NCI-H146 (cell line): Measurements from ENCODE around the gene PRDM8.
A peak's percentile ranks its signal among the peaks of the same experiment; 100 is the strongest.

Experiments used
- DNase-seq: peaks from one replicate; lab custom pipeline; 2025; lab: John Stamatoyannopoulos, UW

The PRDM8 gene

GRCh38 chr4:80201252-80202151 is 4.2 kb downstream of the PRDM8 start:
- DNase-seq, result peak; percentile 74

DNA sequence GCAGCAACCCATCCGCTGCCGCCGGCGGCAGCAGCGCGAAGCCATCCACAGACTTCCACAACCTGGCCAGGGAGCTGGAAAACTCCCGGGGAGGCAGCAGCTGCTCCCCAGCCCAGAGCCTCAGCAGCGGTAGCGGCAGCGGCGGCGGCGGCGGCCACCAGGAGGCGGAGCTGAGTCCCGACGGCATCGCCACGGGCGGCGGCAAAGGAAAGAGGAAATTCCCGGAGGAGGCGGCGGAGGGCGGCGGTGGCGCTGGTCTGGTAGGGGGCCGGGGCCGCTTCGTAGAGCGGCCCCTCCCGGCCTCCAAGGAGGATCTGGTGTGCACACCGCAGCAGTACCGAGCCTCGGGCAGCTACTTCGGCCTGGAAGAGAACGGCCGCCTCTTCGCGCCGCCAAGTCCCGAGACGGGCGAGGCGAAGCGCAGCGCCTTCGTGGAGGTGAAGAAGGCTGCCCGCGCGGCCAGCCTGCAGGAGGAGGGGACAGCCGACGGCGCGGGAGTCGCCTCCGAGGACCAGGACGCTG is 4.9 kb downstream of the PRDM8 start:
- peak; percentile 83 for DNase-seq

DNA sequence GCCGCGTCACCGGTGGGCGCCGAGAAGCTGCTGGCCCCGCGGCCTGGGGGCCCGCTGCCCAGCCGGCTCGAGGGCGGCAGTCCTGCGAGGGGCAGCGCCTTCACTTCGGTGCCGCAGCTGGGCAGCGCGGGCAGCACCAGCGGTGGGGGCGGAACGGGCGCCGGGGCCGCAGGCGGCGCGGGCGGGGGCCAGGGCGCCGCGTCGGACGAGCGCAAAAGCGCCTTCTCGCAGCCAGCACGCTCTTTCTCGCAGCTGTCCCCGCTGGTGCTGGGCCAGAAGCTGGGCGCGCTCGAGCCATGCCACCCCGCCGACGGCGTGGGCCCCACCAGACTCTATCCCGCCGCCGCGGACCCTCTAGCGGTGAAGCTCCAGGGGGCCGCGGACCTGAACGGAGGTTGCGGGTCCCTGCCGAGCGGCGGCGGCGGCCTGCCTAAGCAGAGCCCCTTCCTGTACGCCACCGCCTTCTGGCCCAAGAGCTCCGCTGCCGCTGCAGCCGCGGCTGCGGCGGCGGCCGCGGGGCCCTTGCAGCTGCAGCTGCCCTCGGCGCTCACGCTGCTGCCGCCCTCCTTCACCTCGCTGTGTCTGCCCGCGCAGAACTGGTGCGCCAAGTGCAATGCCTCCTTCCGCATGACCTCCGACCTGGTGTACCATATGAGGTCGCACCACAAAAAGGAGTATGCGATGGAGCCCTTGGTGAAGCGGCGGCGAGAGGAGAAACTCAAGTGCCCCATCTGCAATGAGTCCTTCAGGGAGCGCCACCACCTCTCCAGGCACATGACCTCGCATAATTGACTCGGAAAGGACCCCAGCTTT is 5.6 kb downstream of the PRDM8 start:
- peak; percentile 78 for DNase-seq

GRCh38 chr4:80204433-80205011 is 7.2 kb downstream of the PRDM8 start:
- no peak for DNase-seq

- DNase-seq, result no peak
These were observed 8.8 kb downstream of the PRDM8 start for GRCh38 chr4:80206111-80206510.

DNA sequence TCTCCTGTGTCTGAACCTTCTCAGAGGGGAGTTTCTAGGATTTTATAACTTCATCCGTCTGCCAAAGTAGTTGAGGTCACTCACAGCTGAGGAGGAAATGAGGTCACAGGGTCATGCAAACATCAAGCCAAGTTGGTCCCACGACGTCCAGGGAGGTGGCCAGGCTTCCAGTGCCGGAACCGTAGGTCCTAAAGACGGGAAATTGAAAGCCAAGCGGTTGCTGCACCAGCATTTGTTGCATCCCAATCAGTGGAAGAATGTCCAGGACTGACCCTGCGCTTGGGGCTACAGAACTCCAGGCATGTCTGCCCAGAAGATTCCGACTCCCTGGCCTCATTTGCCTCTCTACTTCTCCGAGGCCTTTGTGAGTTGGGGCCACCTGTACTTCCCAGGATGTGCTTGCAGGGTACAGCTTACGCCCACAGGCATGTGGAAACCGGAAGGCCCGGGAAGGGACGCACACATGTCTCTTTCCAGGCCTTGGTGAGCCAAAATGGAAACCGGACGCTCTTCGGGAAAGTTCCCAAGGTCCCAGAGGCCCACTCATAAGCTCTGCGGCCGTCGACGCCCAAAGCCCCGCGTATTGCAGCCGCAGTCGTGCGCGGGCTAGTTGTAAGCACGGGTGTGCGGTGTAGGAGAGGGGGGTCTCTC is 9.3 kb downstream of the PRDM8 start:
- DNase-seq, result no peak

- DNase-seq, result no peak
These were observed 9.9 kb downstream of the PRDM8 start for GRCh38 chr4:80207172-80207583.

DNA sequence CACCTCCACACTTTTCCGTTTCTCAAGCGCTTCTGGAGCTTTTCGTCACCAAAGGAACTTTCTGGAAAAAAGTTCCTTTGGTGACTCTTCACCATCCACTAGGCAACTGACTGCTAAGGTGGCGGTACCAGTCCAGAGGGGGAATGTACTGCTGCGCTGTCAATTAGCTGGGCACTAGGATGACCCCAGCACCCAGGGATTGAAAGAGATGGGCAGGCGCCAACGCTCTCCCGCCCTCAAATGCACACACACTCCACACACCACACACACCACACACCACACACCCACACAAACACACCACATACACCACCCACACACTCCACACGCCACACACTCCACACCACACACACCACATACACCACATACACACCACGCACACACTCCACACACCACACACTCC is 10.4 kb downstream of the PRDM8 start:
- no peak for DNase-seq

GRCh38 chr4:80208610-80209339 is 11.5 kb downstream of the PRDM8 start:
- no peak for DNase-seq

GRCh38 chr4:80209340-80209701 is 12.0 kb downstream of the PRDM8 start:
- no peak for DNase-seq

DNA sequence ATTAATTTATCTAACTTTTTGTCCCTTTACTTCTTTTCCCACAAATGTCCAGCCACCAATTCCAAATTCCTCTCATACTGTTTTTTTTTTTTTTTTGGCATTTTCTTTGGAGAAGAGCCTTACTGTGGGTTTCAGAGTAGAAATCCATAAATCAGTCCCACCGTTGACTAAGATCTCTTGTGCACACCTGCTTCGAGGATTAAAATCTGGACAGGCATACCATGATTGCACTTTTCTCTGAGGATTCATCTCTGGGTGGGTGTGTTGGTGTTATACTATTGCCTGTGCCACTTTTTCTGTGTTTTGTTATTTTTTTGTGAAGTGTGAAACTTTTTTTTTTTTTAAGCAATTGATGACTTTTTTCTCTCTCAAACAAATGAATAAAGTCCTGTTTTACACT is 13.2 kb downstream of the PRDM8 start:
- DNase-seq, result no peak

- peak; percentile 42 for DNase-seq
These were observed 16.0 kb downstream of the PRDM8 start for GRCh38 chr4:80213117-80213815.

GRCh38 chr4:80215449-80216052 is 18.2 kb downstream of the PRDM8 start:
- DNase-seq, result peak; percentile 58

DNA sequence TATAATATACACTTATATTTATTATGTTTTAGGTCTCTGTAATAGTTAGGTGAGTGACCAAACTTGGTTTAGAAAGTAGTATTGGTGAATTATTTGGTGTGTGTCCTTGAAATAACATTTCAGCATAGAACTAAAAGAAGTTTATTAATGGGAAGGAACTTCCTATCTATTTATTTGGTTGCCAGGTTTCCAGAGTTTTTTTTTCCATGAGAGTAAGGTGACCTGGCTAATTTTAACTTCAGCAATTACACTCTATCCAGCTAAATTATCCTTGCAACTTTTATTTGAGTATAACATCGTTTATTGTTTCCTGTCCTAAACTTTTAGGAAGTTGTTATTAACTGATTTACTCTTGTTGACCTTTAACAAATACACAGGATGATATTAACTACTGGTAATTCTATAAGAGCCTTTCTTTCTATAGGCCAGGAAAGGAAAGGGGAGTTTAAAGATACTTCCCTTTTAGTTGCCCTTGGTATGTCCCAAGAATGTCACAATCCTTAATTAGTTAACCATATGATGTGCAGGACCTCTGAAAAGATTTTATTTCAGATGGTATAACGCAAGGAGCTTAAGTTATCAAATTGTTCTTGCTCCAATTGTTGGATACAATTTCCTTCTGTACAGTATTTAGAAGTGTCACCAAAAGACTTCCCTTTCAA is 18.9 kb downstream of the PRDM8 start:
- DNase-seq, result no peak

DNA sequence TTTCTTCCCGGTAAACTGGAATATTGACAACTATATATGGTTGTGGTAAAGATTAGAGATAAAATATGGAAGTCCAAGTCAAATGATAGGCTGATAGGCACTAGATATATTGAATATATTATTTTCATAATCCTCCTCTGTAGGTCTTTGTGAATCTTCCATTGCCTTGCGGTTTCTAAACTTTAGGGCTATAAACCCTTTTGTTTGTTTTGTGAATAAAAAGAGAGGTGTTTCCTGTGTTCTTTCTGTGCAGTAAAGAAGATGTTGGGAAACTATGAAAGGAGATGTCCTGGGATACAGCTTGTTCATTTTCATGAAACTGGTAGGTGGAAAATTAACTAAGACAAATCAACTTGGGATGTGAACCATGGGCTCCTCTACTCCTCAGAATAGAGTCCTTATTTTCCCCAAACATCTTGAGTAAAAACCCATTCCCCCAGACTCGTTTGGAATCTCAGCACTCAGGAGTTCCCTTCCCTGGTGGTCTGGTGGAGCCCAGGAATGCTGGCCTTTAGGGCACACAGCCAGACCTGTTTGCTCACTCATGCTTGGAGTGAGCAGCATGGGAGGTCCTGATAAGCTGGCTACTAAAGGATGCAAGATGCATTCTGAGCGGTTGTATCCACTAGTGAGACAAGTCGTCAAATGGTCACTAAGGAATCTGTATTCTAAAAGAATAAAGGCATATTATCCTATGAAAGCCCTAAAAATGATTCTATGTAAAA is 22.2 kb downstream of the PRDM8 start:
- no peak for DNase-seq

- DNase-seq, result no peak
These were observed 23.4 kb downstream of the PRDM8 start for GRCh38 chr4:80220711-80221110.

GRCh38 chr4:80221161-80221560 is 23.9 kb downstream of the PRDM8 start:
- DNase-seq, result peak; percentile 46

DNA sequence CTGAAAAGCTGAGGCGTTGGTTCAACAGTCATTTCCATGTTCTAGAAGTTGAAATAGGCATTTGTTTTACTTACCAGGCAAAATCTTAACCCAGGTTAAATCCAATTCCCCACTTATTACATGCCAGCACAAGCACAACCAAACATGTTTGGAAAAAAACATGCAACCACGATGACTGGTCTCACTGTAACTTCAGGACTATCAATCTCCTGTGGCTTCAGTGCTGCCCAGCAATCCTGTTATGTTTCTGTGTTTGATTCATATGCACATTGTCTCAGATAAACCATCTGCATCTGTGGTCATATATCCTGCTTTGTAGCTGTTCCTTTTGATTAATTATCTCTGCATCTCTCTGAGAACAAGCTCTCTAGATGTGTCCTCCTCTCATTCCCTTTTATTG is 28.3 kb downstream of the PRDM8 start:
- no peak for DNase-seq

DNA sequence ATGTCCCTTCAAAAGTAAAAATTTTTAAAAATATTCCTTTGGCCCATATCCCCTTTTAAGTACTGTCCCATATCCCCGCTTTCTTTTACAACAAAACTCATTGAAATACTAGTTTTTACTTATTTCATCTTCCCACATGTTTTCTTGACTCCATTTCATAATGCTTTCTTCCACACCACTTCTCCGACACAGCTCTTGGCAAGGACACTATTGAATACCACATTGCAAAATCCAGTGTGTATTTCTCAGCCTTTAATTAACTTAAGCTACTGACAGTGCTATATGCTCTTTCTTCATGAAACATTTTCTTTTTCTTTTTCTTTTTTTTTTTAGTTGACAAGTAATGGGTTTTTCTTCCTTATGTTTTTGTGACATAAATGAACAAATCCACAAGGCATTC is 28.8 kb downstream of the PRDM8 start:
- DNase-seq, result no peak
